Activated CD8-positive, alpha-beta memory T cell treated with anti-CD3 and anti-CD28 coated beads for 48 hours (primary cell): ENCODE data around the gene CPLANE2.
"Not testable (repeated sequence)": the region's sequence is repeated elsewhere in the genome, so short reads cannot be mapped to it uniquely, and the experiment has no call there.

Source experiments
- DNase-seq, 3 experiments: peaks; one replicate each; pipeline ENCODE4 v3.0.0-alpha.2; 2020; ENCODE audit warnings: low read depth in 2 of 3, low spot score in 2 of 3

Gene CPLANE2

GRCh38 chr1:16231331-16232315 lies 5.4 kb downstream of the CPLANE2 start:
- no peak for DNase-seq

- DNase-seq, result no peak
Measured at GRCh38 chr1:16230744-16231143, 6.2 kb downstream of the CPLANE2 start.

- DNase-seq, result no peak
Measured at GRCh38 chr1:16229976-16230740, 6.8 kb downstream of the CPLANE2 start.

GRCh38 chr1:16226490-16227179 lies 10.3 kb downstream of the CPLANE2 start:
- DNase-seq, result no peak

- DNase-seq, result no peak
Measured at GRCh38 chr1:16226129-16226489, 10.9 kb downstream of the CPLANE2 start.

- no peak for DNase-seq
Measured at GRCh38 chr1:16224472-16224871, 12.5 kb downstream of the CPLANE2 start.

- not testable (repeated sequence) for DNase-seq
Measured at GRCh38 chr1:16222716-16223115, 14.3 kb downstream of the CPLANE2 start.

- DNase-seq, result no peak
Measured at GRCh38 chr1:16221499-16221898, 15.5 kb downstream of the CPLANE2 start.

- DNase-seq, result no peak
Measured at GRCh38 chr1:16219968-16220500, 16.9 kb downstream of the CPLANE2 start.

- DNase-seq, result no peak
Measured at GRCh38 chr1:16218674-16219071, 18.3 kb downstream of the CPLANE2 start.

- DNase-seq, result no peak
Measured at GRCh38 chr1:16218014-16218673, 18.8 kb downstream of the CPLANE2 start.

GRCh38 chr1:16217061-16217785 lies 19.8 kb downstream of the CPLANE2 start:
- peak; percentile 80 to 87 (median 84) for DNase-seq

GRCh38 chr1:16215882-16216753 lies 20.9 kb downstream of the CPLANE2 start:
- peak in 1 of 3 experiments; percentile 34 for DNase-seq

- not testable (repeated sequence) for DNase-seq
Measured at GRCh38 chr1:16215240-16215639, 21.7 kb downstream of the CPLANE2 start.

- not testable (repeated sequence) for DNase-seq
Measured at GRCh38 chr1:16213544-16213943, 23.4 kb downstream of the CPLANE2 start.

- no peak for DNase-seq
Measured at GRCh38 chr1:16213013-16213412, 24.0 kb downstream of the CPLANE2 start.

GRCh38 chr1:16212251-16212961 lies 24.6 kb downstream of the CPLANE2 start, which contains the start of gene ARHGEF19:
TSS of gene ARHGEF19 (minus strand) at chr1:16212652. CDS start at chr1:16209054, 3,598 bp downstream.
- DNase-seq, result no peak

- DNase-seq, result no peak
Measured at GRCh38 chr1:16211824-16212223, 25.2 kb downstream of the CPLANE2 start.
